ENCODE data around the gene HADHA.

- no peak for TF ChIP-seq POLR2A (IDR thresholded peaks at IDR 0.05; ENCODE audit: low read length)
- no peak for TF ChIP-seq GATA1 (IDR thresholded peaks at IDR 0.05; ENCODE audit: low read depth, low read length)
These were observed 2.5 kb downstream of the HADHA start for GRCh38 chr2:26241928-26242436.

All from erythroblast (primary cell).